ENCODE data around the gene CLCNKA. TPM values are rescaled to one million over a fixed set of nuclear protein-coding genes. Genes with fewer than 3 reads are reported as not detected.

The CLCNKA gene
- total and polyA plus RNA-seq, 8 donors: 0.12 to 1.4 (median 0.84) TPM

DNA sequence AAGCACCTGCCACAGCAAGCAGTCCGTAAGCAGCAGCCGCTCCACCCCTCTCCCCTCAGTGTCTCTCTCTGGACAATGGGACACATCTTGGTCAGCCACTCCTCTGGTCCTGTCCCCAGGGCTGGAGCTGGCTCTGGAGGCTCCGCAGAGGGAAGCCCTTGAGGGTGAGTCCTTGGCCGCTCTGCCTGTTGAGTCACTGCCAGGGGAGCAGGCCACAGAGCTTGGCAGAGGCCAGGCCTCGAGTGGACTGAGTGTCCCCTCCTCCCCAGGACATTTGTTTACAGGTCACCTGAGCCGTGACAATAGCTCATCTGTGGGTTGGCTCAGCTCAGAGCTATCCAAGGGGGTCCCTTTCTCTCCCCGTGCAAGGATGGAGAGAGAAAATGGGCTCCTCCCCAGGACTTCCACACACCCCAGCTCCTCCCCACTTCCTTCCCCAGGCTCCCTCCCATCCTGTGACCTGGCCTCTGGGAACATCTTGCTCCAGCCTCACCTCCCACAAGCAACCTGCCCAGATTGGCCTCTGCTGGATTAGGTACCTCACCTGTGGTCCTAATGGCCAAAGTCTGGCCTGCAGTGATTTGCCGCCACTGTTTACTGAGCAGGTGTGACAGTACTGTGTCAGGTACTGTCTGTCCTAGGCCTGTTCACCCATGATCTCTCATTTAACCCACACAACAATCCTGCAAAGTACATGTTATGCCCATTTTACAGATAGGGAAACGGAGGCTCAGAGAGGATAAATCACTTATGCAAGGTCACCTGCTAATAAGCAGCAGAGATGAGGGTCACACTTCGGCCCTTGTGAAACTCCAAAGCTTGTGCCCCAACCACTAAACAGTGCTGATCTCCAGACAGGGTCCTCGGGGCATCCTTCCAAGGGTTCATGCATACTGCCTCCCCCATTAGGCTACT, 46.8 kb downstream of the CLCNKA start:
- no peak overlapping the region for H3K4me3 ChIP-seq
- no peaks in the 10 kb centered on the region for H3K9me3 ChIP-seq
- no peak for TF ChIP-seq CTCF (IDR thresholded peaks at IDR 0.05)
- intact Hi-C loops (cut with DNase I): no loop called here
- ATAC-seq (peak; percentile 82), DNase-seq (no peak)
- H3K27me3 ChIP-seq: peaks cover 6 to 37% of the 10 kb centered on the region in 2 donors
- peaks cover 4 to 6% of the 10 kb centered on the region in 2 donors for H3K4me1 ChIP-seq
- no peaks in the 10 kb centered on the region for H3K36me3 ChIP-seq
- no peak overlapping the region for H3K27ac ChIP-seq

DNA sequence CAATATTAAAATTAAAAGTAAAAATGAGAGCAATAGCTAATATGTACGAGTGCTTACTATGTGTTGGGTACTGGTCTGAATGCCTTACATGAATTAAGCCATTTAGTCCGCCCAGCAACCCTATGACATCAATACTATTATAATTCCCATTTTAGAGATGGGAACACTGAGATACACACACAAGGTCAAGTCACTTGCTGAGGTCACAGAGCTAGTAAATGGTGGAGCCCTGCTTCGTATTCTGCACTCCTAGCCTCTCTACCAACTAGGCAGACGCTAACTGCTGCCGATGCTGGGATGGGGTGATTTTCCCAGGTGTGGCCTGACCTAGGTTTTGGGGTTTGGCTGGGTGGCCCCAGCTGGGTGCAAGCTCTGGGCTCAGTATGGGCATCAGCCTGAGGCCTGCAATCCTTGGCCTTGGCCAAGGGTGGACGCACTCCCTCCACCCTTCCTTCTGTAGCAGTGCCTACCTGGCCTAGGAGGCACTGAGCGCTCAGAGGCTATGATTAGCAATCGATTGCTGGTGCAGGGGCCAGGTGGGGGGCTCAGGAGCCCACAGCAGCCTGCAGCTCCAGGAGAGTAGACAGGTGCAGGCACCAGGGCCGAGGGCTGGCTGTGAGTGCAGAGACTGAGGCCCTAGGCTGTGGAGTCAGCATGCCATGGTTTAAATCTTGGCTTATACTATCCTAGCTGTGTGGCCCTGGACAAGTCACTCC, 49.0 kb downstream of the CLCNKA start:
- Histone ChIP-seq H3K27ac (no peak overlapping the region), H3K36me3 (no peaks in the 10 kb centered on the region), H3K4me1 (peaks cover 6 to 8% of the 10 kb centered on the region in 2 donors), H3K27me3 (peaks cover 6 to 39% of the 10 kb centered on the region in 2 donors), H3K9me3 (no peaks in the 10 kb centered on the region), H3K4me3 (no peak overlapping the region)
- no peak for TF ChIP-seq CTCF (IDR thresholded peaks at IDR 0.05)
- intact Hi-C loops (cut with DNase I): loop anchor here (5.0 to 10.0 kb wide), 3 partner anchors 124 to 294 kb away; partner anchors contain the start of gene SZRD1 (in 1 of the 2)
- no peak for DNase-seq
- ATAC-seq: no peak

DNA sequence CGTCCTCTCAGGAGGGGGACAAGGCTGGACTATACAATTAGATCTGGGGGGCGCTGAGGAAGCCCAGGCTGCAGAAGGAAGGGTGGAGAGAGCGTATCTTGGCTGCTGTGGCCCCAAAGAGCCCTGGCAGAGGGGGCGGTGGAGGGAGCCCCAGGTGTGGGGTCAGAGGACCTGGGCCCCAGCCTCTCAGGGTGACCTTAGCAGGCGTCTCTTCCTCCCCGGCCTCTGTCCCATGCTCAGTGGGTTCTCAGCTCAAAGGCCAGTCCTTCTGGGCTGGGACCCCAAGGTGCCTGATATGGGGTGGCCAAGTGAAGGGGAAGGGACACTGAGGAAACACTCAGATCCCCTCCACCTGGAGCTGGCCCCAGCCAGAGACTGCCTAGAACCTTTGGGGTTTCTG, 49.8 kb downstream of the CLCNKA start:
- ATAC-seq (no peak), DNase-seq (no peak)
- Histone ChIP-seq H3K4me1 (peaks cover 6 to 8% of the 10 kb centered on the region in 2 donors), H3K4me3 (no peak overlapping the region), H3K27me3 (peaks cover 6 to 39% of the 10 kb centered on the region in 2 donors), H3K27ac (no peak overlapping the region), H3K36me3 (no peaks in the 10 kb centered on the region), H3K9me3 (no peaks in the 10 kb centered on the region)
- no peak for TF ChIP-seq CTCF (IDR thresholded peaks at IDR 0.05)
- intact Hi-C loops (cut with DNase I): loop anchor here (5.0 to 10.0 kb wide), 3 partner anchors 123 to 293 kb away; partner anchors contain the start of gene SZRD1 (in 1 of the 2)

- no peaks in the 10 kb centered on the region for H3K36me3 ChIP-seq
- intact Hi-C loops (cut with DNase I): loop anchor here (5.0 to 10.0 kb wide), 3 partner anchors 123 to 293 kb away; partner anchors contain the start of gene SZRD1 (in 1 of the 2)
- ATAC-seq (no peak), DNase-seq (no peak)
- no peak for TF ChIP-seq CTCF (IDR thresholded peaks at IDR 0.05)
- no peak overlapping the region for H3K4me3 ChIP-seq
- peaks cover 6 to 8% of the 10 kb centered on the region in 2 donors for H3K4me1 ChIP-seq
- H3K9me3 ChIP-seq: no peaks in the 10 kb centered on the region
- H3K27ac ChIP-seq: no peak overlapping the region
- H3K27me3 ChIP-seq: peaks cover 6 to 39% of the 10 kb centered on the region in 2 donors
These were observed 50.3 kb downstream of the CLCNKA start for GRCh38 chr1:16072095-16072494.

Data from left lung (tissue), 10 donors.